HepG2 (cell line): ENCODE results near the gene PPP1R9B. TPM values are rescaled to one million over a fixed set of nuclear protein-coding genes. Genes with fewer than 3 reads are reported as not detected.

Experiments
- CREM ChIP-seq, 2 experiments: sonication (generic) in 1 of 2; formaldehyde crosslinking in 1 of 2; IDR thresholded peaks; 2 replicates each; pipeline versions ENCODE4 v1.4.0 to v1.6.1; 2016 to 2020; ENCODE audit warnings: antibody characterized with exemption in 1 of 2, mild to moderate bottlenecking in 1 of 2, missing genetic modification reagents in 1 of 2
- KLF6 ChIP-seq: IDR thresholded peaks from 2 replicates; pipeline ENCODE4 v1.8.0; 2016; ENCODE audit warnings: missing biosample characterization, missing genetic modification reagents
- MNT ChIP-seq: fragments of 450-650 bp; IDR thresholded peaks from 2 replicates; pipeline ENCODE4 v1.6.1; 2016
- NFYB ChIP-seq: sonication (generic); formaldehyde crosslinking; IDR thresholded peaks from 2 replicates; pipeline ENCODE4 v1.4.0; 2020; ENCODE audit warnings: missing genetic modification reagents
- PHF20 ChIP-seq: sonication (generic); formaldehyde crosslinking; IDR thresholded peaks from 2 replicates; pipeline ENCODE4 v1.5.0; 2020; ENCODE audit warnings: mild to moderate bottlenecking, missing genetic modification reagents
- POLR2A ChIP-seq, 2 experiments: IDR thresholded peaks; 2 replicates each; pipeline ENCODE4 v1.6.1; 2011; ENCODE audit warnings: low read depth in 2 of 2, low read length in 2 of 2, mild to moderate bottlenecking in 1 of 2, moderate library complexity in 1 of 2; ENCODE audit not compliant: insufficient read depth in 1 of 2
- POLR2AphosphoS5 ChIP-seq: IDR thresholded peaks from 2 replicates; pipeline ENCODE4 v1.6.1; 2012; ENCODE audit warnings: low read depth, low read length
- RERE ChIP-seq: IDR thresholded peaks from 2 replicates; pipeline ENCODE4 v1.6.1; 2016; ENCODE audit warnings: low read depth, missing genetic modification reagents, missing compliant biosample characterization
- SMYD3 ChIP-seq: sonication (generic); formaldehyde crosslinking; IDR thresholded peaks from 2 replicates; pipeline ENCODE4 v1.8.1; 2023; ENCODE audit warnings: mild to moderate bottlenecking, missing genetic modification reagents
- SRF ChIP-seq: IDR thresholded peaks from 2 replicates; pipeline ENCODE4 v1.6.1; 2011; ENCODE audit warnings: mild to moderate bottlenecking, low read depth, low read length, moderate library complexity
- THRA ChIP-seq: sonication (generic); formaldehyde crosslinking; IDR thresholded peaks from 2 replicates; pipeline ENCODE4 v1.4.0; 2020; ENCODE audit warnings: missing genetic modification reagents, borderline replicate concordance
- ZEB1 ChIP-seq: IDR thresholded peaks from 2 replicates; pipeline ENCODE4 v1.6.1; 2012; ENCODE audit warnings: mild to moderate bottlenecking, low read depth, inconsistent platforms; ENCODE audit not compliant: insufficient replicate concordance
- ZFP90 ChIP-seq: sonication (generic); formaldehyde crosslinking; IDR thresholded peaks from 2 replicates; pipeline ENCODE4 v1.8.0; 2022; ENCODE audit warnings: missing genetic modification reagents, mild to moderate bottlenecking, inconsistent platforms, borderline replicate concordance
- ZFX ChIP-seq: sonication (generic); formaldehyde crosslinking; IDR thresholded peaks from 2 replicates; pipeline ENCODE4 v1.4.0; 2020; ENCODE audit warnings: mild to moderate bottlenecking, low read depth, missing genetic modification reagents, moderate library complexity
- ZNF574 ChIP-seq: sonication (generic); formaldehyde crosslinking; IDR thresholded peaks from 2 replicates; pipeline ENCODE4 v1.4.0; 2020; ENCODE audit warnings: missing genetic modification reagents
- ZNF670 ChIP-seq: sonication (generic); formaldehyde crosslinking; IDR thresholded peaks from 2 replicates; pipeline ENCODE4 v1.8.0; 2022; ENCODE audit warnings: mild to moderate bottlenecking, missing genetic modification reagents, borderline replicate concordance
- ZNF749 ChIP-seq: sonication (generic); formaldehyde crosslinking; IDR thresholded peaks from 2 replicates; pipeline ENCODE4 v1.8.0; 2022; ENCODE audit warnings: mild to moderate bottlenecking, missing genetic modification reagents, moderate library complexity, borderline replicate concordance
- ZNF792 ChIP-seq: IDR thresholded peaks from 2 replicates; pipeline ENCODE4 v1.6.1; 2016
- polyA plus RNA-seq, 8 experiments: library from polyadenylated mRNA; depleted of rRNA in 3 of 8; stranded (reverse) in 7 of 8; unstranded in 1 of 8; fragments of >200 nt; fragmentation: Illumina TruSeq in 4 of 8; extraction: Trizol in 4 of 8; gene quantifications; 2 replicates each; pipeline versions ENCODE4 v1.2.1 to v1.2.3, GENCODE V29; 2011 to 2016; ENCODE audit warnings: low read depth in 4 of 8, missing spikeins in 1 of 8, mixed read lengths in 1 of 8; ENCODE audit not compliant: insufficient read depth in 1 of 8
- total RNA-seq, 5 experiments: library from RNA; depleted of rRNA; stranded (reverse); fragments of >200 nt; fragmentation: Illumina TruSeq; extraction: Trizol; gene quantifications; 2 replicates each; pipeline ENCODE4 v1.2.3, GENCODE V29; 2016; ENCODE audit warnings: low read depth in 1 of 5

Gene PPP1R9B
- total and polyA plus RNA-seq, 2 of the 13 experiments (the other 11 are each of a cell fraction or from before 2014, with no cell fraction given), result 9.4 to 15.8 TPM

- TF ChIP-seq ZNF749 (no peak), ZNF670 (CRISPR knock-in tag) (peak; percentile 66; the same call in 1 of the 2 replicates), THRA (peak; percentile 95), ZFX (CRISPR knock-in tag) (peak; percentile 62; the same call in 1 of the 2 replicates), MNT (no peak), POLR2AphosphoS5 (peak; percentile 17; the same call in 1 of the 2 replicates), PHF20 (CRISPR knock-in tag) (no peak), KLF6 (CRISPR knock-in tag) (0 out of 2 replicates have a peak, but pooled peaks have one; percentile 20), RERE (CRISPR knock-in tag) (peak; percentile 65; the same call in 1 of the 2 replicates), POLR2A (IDR thresholded peaks at IDR 0.05; ENCODE audit: insufficient read depth in 1 of 2, low read depth in 2 of 2, low read length in 2 of 2) (peak in 1 of 2 experiments; percentile 53; a peak in 2 of 4 replicates), SMYD3 (CRISPR knock-in tag) (no peak), NFYB (no peak), SRF (no peak), ZNF574 (CRISPR knock-in tag) (peak; percentile 67; the same call in 1 of the 2 replicates), ZNF792 (CRISPR knock-in tag) (peak; percentile 39; the same call in 1 of the 2 replicates), ZFP90 (CRISPR knock-in tag) (0 out of 2 replicates have a peak, but pooled peaks have one; percentile 58), ZEB1 (peak; percentile 31), CREM (IDR thresholded peaks at IDR 0.05) (peak; percentile 53; the same call in 1 of the 2 replicates), CREM (CRISPR knock-in tag; IDR thresholded peaks at IDR 0.05) (no peak)
These were observed 17.3 kb downstream of the PPP1R9B start (continued) for GRCh38 chr17:50133028-50133768.
